GM19043 (cell line): ENCODE data around the gene ANGPTL2.

Source experiments
- ATAC-seq: cut with Tn5 transposase; IDR thresholded peaks from one replicate; pipeline ENCODE4 v1.9.1; 2021; ENCODE audit warnings: low read depth; ENCODE audit not compliant: unreplicated experiment

ANGPTL2 gene

GRCh38 chr9:127121628-127122175 lies 733 bp downstream of the ANGPTL2 start:
- ATAC-seq, result no peak

GRCh38 chr9:127119320-127119709 lies 3.1 kb downstream of the ANGPTL2 start:
- no peak for ATAC-seq

- no peak for ATAC-seq
These were observed 3.7 kb downstream of the ANGPTL2 start for GRCh38 chr9:127118597-127119319.

GRCh38 chr9:127117801-127118200 lies 4.6 kb downstream of the ANGPTL2 start:
- ATAC-seq, result no peak

GRCh38 chr9:127116957-127117356 lies 5.5 kb downstream of the ANGPTL2 start:
- ATAC-seq, result no peak

- ATAC-seq, result no peak
These were observed 6.2 kb downstream of the ANGPTL2 start for GRCh38 chr9:127116088-127116726.

GRCh38 chr9:127114606-127115005 lies 7.8 kb downstream of the ANGPTL2 start:
- no peak for ATAC-seq

- no peak for ATAC-seq
These were observed 9.1 kb downstream of the ANGPTL2 start for GRCh38 chr9:127113191-127113972.

- no peak for ATAC-seq
These were observed 9.7 kb downstream of the ANGPTL2 start for GRCh38 chr9:127112735-127113161.

GRCh38 chr9:127112056-127112455 lies 10.4 kb downstream of the ANGPTL2 start:
- ATAC-seq, result no peak

- ATAC-seq, result no peak
These were observed 13.2 kb downstream of the ANGPTL2 start for GRCh38 chr9:127109212-127109711.

GRCh38 chr9:127107929-127108876 lies 14.2 kb downstream of the ANGPTL2 start:
- no peak for ATAC-seq

- ATAC-seq, result no peak
These were observed 15.1 kb downstream of the ANGPTL2 start for GRCh38 chr9:127107171-127107928.

GRCh38 chr9:127106466-127106855 lies 16.0 kb downstream of the ANGPTL2 start:
- no peak for ATAC-seq

- no peak for ATAC-seq
These were observed 16.5 kb downstream of the ANGPTL2 start for GRCh38 chr9:127105805-127106465.

- ATAC-seq, result no peak
These were observed 17.7 kb downstream of the ANGPTL2 start for GRCh38 chr9:127104581-127105311.

- ATAC-seq, result no peak
These were observed 19.6 kb downstream of the ANGPTL2 start for GRCh38 chr9:127102788-127103187.

- ATAC-seq, result no peak
These were observed 20.3 kb downstream of the ANGPTL2 start for GRCh38 chr9:127102176-127102575.
